KG1 (cell line): ENCODE results near the gene KCNMA1.
"Not testable (repeated sequence)": the region's sequence is repeated elsewhere in the genome, so short reads cannot be mapped to it uniquely, and the experiment has no call there.

ENCODE experiments used
- DNase-seq: peaks from one replicate; lab custom pipeline; 2025; lab: John Stamatoyannopoulos, UW

The KCNMA1 gene

GRCh38 chr10:77604941-77605351 is 32.7 kb downstream of the KCNMA1 start:
- no peak for DNase-seq

- DNase-seq = no peak
These were observed 33.5 kb downstream of the KCNMA1 start for GRCh38 chr10:77604063-77604462.

GRCh38 chr10:77603534-77603927 is 34.1 kb downstream of the KCNMA1 start:
- no peak for DNase-seq

GRCh38 chr10:77602913-77603533 is 34.6 kb downstream of the KCNMA1 start:
- DNase-seq = no peak

- no peak for DNase-seq
These were observed 35.2 kb downstream of the KCNMA1 start for GRCh38 chr10:77602231-77602912.

GRCh38 chr10:77601488-77601887 is 36.1 kb downstream of the KCNMA1 start:
- DNase-seq = no peak

GRCh38 chr10:77600640-77601039 is 37.0 kb downstream of the KCNMA1 start:
- no peak for DNase-seq

GRCh38 chr10:77599651-77600050 is 38.0 kb downstream of the KCNMA1 start:
- DNase-seq = no peak

- no peak for DNase-seq
These were observed 39.0 kb downstream of the KCNMA1 start for GRCh38 chr10:77598606-77599005.

- no peak for DNase-seq
These were observed 40.0 kb downstream of the KCNMA1 start for GRCh38 chr10:77597560-77597959.

- DNase-seq = no peak
These were observed 43.2 kb downstream of the KCNMA1 start for GRCh38 chr10:77594471-77594783.

GRCh38 chr10:77593771-77594470 is 43.7 kb downstream of the KCNMA1 start:
- no peak for DNase-seq

- DNase-seq = no peak
These were observed 44.5 kb downstream of the KCNMA1 start for GRCh38 chr10:77592946-77593636.

GRCh38 chr10:77592510-77592909 is 45.1 kb downstream of the KCNMA1 start:
- DNase-seq = no peak

- DNase-seq = no peak
These were observed 46.2 kb downstream of the KCNMA1 start for GRCh38 chr10:77591238-77591880.

- no peak for DNase-seq
These were observed 47.0 kb downstream of the KCNMA1 start for GRCh38 chr10:77590344-77591237.

GRCh38 chr10:77589703-77590102 is 47.9 kb downstream of the KCNMA1 start:
- not testable (repeated sequence) for DNase-seq

- no peak for DNase-seq
These were observed 48.7 kb downstream of the KCNMA1 start for GRCh38 chr10:77588886-77589285.

GRCh38 chr10:77587416-77587790 is 50.2 kb downstream of the KCNMA1 start:
- DNase-seq = no peak

GRCh38 chr10:77586719-77587415 is 50.7 kb downstream of the KCNMA1 start:
- DNase-seq = no peak

GRCh38 chr10:77584938-77585337 is 52.7 kb downstream of the KCNMA1 start:
- DNase-seq = no peak
